Activated B cell treated with CpG ODN at 0.5 μM for 24 hours (primary cell): ENCODE data around the gene IMPA2. TPM values are rescaled to one million over a fixed set of nuclear protein-coding genes. Genes with fewer than 3 reads are reported as not detected.

ENCODE experiments used
- ATAC-seq: fragments of 200-7000 bp; cut with Tn5 transposase; one replicate; pipeline ENCODE4 v1.10.0; 2021; ENCODE audit warnings: low read depth, mild to moderate bottlenecking, moderate library complexity
- CTCF ChIA-PET: fragments of 350-600 bp; sonication (Branson Sonifier 250); formaldehyde crosslinking; loops from one replicate; lab custom pipeline; 2021; ENCODE audit warnings: antibody characterized with exemption; lab: Charles Lee
- POLR2A ChIA-PET: fragments of 350-600 bp; sonication (Branson Sonifier 250); formaldehyde crosslinking; loops from one replicate; lab custom pipeline; 2021; ENCODE audit warnings: antibody characterized with exemption; lab: Charles Lee
- DNase-seq: peaks from one replicate; pipeline ENCODE4 v3.0.0; 2022
- H3K27ac Mint-ChIP-seq: one replicate; pipeline ENCODE4 v1.8.0; 2020; ENCODE audit warnings: mixed read lengths
- H3K27me3 Mint-ChIP-seq: one replicate; pipeline ENCODE4 v1.8.0; 2021; ENCODE audit warnings: mixed read lengths
- H3K36me3 Mint-ChIP-seq: one replicate; pipeline ENCODE4 v1.8.0; 2021; ENCODE audit warnings: low read depth, mixed read lengths
- H3K4me1 Mint-ChIP-seq: one replicate; pipeline ENCODE4 v1.8.0; 2021; ENCODE audit warnings: mixed read lengths
- H3K4me3 Mint-ChIP-seq: one replicate; pipeline ENCODE4 v1.8.0; 2020; ENCODE audit warnings: mild to moderate bottlenecking, mixed read lengths
- H3K9me3 Mint-ChIP-seq: one replicate; pipeline ENCODE4 v1.8.0; 2020; ENCODE audit warnings: mixed read lengths
- CTCF ChIP-seq: fragments of 200-600 bp; IDR thresholded peaks from one replicate; pipeline ENCODE4 v1.8.0; 2022; ENCODE audit warnings: antibody characterized with exemption, mild to moderate bottlenecking
- intact Hi-C: fragments of 100-400 bp; cut with micrococcal nuclease; formaldehyde crosslinking; loops from one replicate; pipeline ENCODE4 v1.15.1; 2024
- total RNA-seq: library from RNA; stranded (reverse); gene quantifications from 2 replicates; pipeline ENCODE4 v1.2.3, GENCODE V29; 2022

Gene IMPA2
- total RNA-seq, 1 donor from 2014 or later = 7.5 TPM

GRCh38 chr18:11996190-11996754 lies 15.0 kb downstream of the IMPA2 start:
- no peak for ATAC-seq
- DNase-seq = no peak
- ChIA-PET CTCF (interaction anchor here (0.7 to 10.4 kb wide), 15 partner anchors 9 to 1144 kb away, joined by 3 to 236 read pairs (median 5); partner anchors contain the start of gene IMPA2), POLR2A (interaction anchor here (0.5 to 2.6 kb wide), 2 partner anchors 16 to 140 kb away, joined by 3 to 11 read pairs; partner anchors contain the start of gene IMPA2)
- TF ChIP-seq CTCF = no peak
- Mint-ChIP-seq H3K4me3 (no peak overlapping the region), H3K27ac (no peak overlapping the region), H3K9me3 (no peaks in the 10 kb centered on the region), H3K36me3 (no peaks in the 10 kb centered on the region), H3K4me1 (peaks cover 9% of the 10 kb centered on the region), H3K27me3 (no peaks in the 10 kb centered on the region)
- intact Hi-C loops = no loop called here

GRCh38 chr18:11996907-11997306 lies 15.6 kb downstream of the IMPA2 start:
- intact Hi-C loops = no loop called here
- H3K27ac Mint-ChIP-seq = no peak overlapping the region

GRCh38 chr18:11997466-11997865 lies 16.2 kb downstream of the IMPA2 start:
- Mint-ChIP-seq H3K27ac (no peak overlapping the region), H3K9me3 (no peaks in the 10 kb centered on the region), H3K27me3 (no peaks in the 10 kb centered on the region), H3K36me3 (no peaks in the 10 kb centered on the region), H3K4me1 (peaks cover 9% of the 10 kb centered on the region), H3K4me3 (no peak overlapping the region)
- intact Hi-C loops = no loop called here
- DNase-seq (no peak), ATAC-seq (no peak)
- ChIA-PET CTCF (interaction anchor here (4.9 to 10.4 kb wide), 2 partner anchors 59 to 265 kb away, joined by 39 to 236 read pairs; no protein-coding TSS in a partner anchor), POLR2A (interaction anchor here (2.6 kb wide), 1 partner anchor 17 kb away, joined by 11 read pairs; the partner anchor contains the start of gene IMPA2)
- no peak for TF ChIP-seq CTCF

More at GRCh38 chr18:11996907-11997306, 15.6 kb downstream of the IMPA2 start:
- CTCF ChIA-PET = interaction anchor here (4.9 to 10.4 kb wide), 2 partner anchors 58 to 265 kb away, joined by 39 to 236 read pairs; no protein-coding TSS in a partner anchor
- DNase-seq = no peak
- H3K36me3 Mint-ChIP-seq = no peaks in the 10 kb centered on the region
- H3K4me3 Mint-ChIP-seq = no peak overlapping the region
- no peaks in the 10 kb centered on the region for H3K9me3 Mint-ChIP-seq
- no peak for TF ChIP-seq CTCF
- POLR2A ChIA-PET = interaction anchor here (2.6 kb wide), 1 partner anchor 16 kb away, joined by 11 read pairs; the partner anchor contains the start of gene IMPA2
- H3K27me3 Mint-ChIP-seq = no peaks in the 10 kb centered on the region
- ATAC-seq = no peak
- peaks cover 9% of the 10 kb centered on the region for H3K4me1 Mint-ChIP-seq

GRCh38 chr18:11998193-11998592 lies 16.9 kb downstream of the IMPA2 start:
- Mint-ChIP-seq H3K4me3 (no peak overlapping the region), H3K27me3 (no peaks in the 10 kb centered on the region), H3K27ac (no peak overlapping the region), H3K36me3 (no peaks in the 10 kb centered on the region), H3K9me3 (no peaks in the 10 kb centered on the region), H3K4me1 (peaks cover 9% of the 10 kb centered on the region)
- ChIA-PET POLR2A (no interaction called here), CTCF (interaction anchor here (1.1 to 10.4 kb wide), 2 partner anchors 40 to 60 kb away, joined by 3 to 236 read pairs; no protein-coding TSS in a partner anchor)
- intact Hi-C loops = no loop called here
- ATAC-seq (no peak), DNase-seq (no peak)
- no peak for TF ChIP-seq CTCF

- intact Hi-C loops = no loop called here
- ATAC-seq (no peak), DNase-seq (no peak)
- Mint-ChIP-seq H3K27ac (no peak overlapping the region), H3K27me3 (no peaks in the 10 kb centered on the region), H3K4me1 (peaks cover 9% of the 10 kb centered on the region), H3K4me3 (no peak overlapping the region), H3K9me3 (no peaks in the 10 kb centered on the region), H3K36me3 (no peaks in the 10 kb centered on the region)
- POLR2A ChIA-PET = no interaction called here
- no peak for TF ChIP-seq CTCF
- CTCF ChIA-PET = interaction anchor here (10.4 kb wide), 1 partner anchor 61 kb away, joined by 236 read pairs; no protein-coding TSS in a partner anchor
These were observed 18.1 kb downstream of the IMPA2 start for GRCh38 chr18:11999429-11999828.
